B cell (primary cell): ENCODE results near the gene RUSF1. TPM values are rescaled to one million over a fixed set of nuclear protein-coding genes. Genes with fewer than 3 reads are reported as not detected.

Experiments
- ATAC-seq: fragments of 200-7000 bp; cut with Tn5 transposase; one replicate; pipeline ENCODE4 v1.10.0; 2021; ENCODE audit warnings: low read depth, mild to moderate bottlenecking, moderate number of reproducible peaks, moderate library complexity
- CTCF ChIA-PET: fragments of 350-600 bp; sonication (Branson Sonifier 250); formaldehyde crosslinking; loops from one replicate; lab custom pipeline; 2021; ENCODE audit warnings: antibody characterized with exemption, inconsistent platforms; lab: Charles Lee
- POLR2A ChIA-PET: fragments of 350-600 bp; sonication (Branson Sonifier 250); formaldehyde crosslinking; loops from one replicate; lab custom pipeline; 2021; ENCODE audit warnings: antibody characterized with exemption; lab: Charles Lee
- DNase-seq: peaks from one replicate; pipeline ENCODE4 v3.0.0; 2013
- H2AFZ ChIP-seq: 2 replicates; pipeline ENCODE4 v1.6.1; 2012; ENCODE audit warnings: mild to moderate bottlenecking, low read depth, low read length; ENCODE audit not compliant: insufficient read depth, poor library complexity, severe bottlenecking
- H3K27ac ChIP-seq, 2 donors: 1 replicate in 1 of 2; 2 replicates in 1 of 2; pipeline ENCODE4 v1.5.1; 2012 to 2013; ENCODE audit warnings: low read length in 2 of 2, mild to moderate bottlenecking in 2 of 2, moderate library complexity in 1 of 2
- H3K27me3 ChIP-seq, 4 experiments: fragments of 200-600 bp in 1 of 4; sonication (generic) in 1 of 4; replicated peaks in 1 of 4; 1 replicate in 2 of 4; 2 replicates in 2 of 4; pipeline versions ENCODE4 v1.6.1 to v1.7.0; 2013 to 2016; ENCODE audit warnings: low read length in 3 of 4, mild to moderate bottlenecking in 2 of 4, mixed read lengths in 1 of 4, moderate library complexity in 1 of 4; ENCODE audit not compliant: insufficient read depth in 4 of 4, control insufficient read depth in 3 of 4; ENCODE audit errors: control extremely low read depth in 1 of 4
- H3K36me3 ChIP-seq, 2 experiments: replicated peaks in 1 of 2; 1 replicate in 1 of 2; 2 replicates in 1 of 2; pipeline versions ENCODE4 v1.6.1 to v1.7.1; 2013; ENCODE audit warnings: low read length in 1 of 2; ENCODE audit not compliant: insufficient read depth in 2 of 2, control insufficient read depth in 1 of 2; ENCODE audit errors: control extremely low read depth in 1 of 2, extremely low read depth in 1 of 2
- H3K4me1 ChIP-seq, 2 donors: fragments of 200-600 bp in 1 of 2; sonication (generic) in 1 of 2; 1 replicate in 1 of 2; 2 replicates in 1 of 2; pipeline versions ENCODE4 v1.5.1 to v1.6.1; 2013 to 2017; ENCODE audit warnings: low read length in 2 of 2; ENCODE audit not compliant: control insufficient read depth in 2 of 2, insufficient read depth in 2 of 2
- H3K4me2 ChIP-seq: replicated peaks from 2 replicates; pipeline ENCODE3; 2012; ENCODE audit warnings: mild to moderate bottlenecking, low read depth, low read length; ENCODE audit not compliant: poor library complexity, severe bottlenecking
- H3K4me3 ChIP-seq, 5 experiments: fragments of 200-600 bp in 1 of 5; sonication (generic) in 1 of 5; 1 replicate in 3 of 5; 2 replicates in 2 of 5; pipeline versions ENCODE4 v1.5.1 to v1.7.0; 2011 to 2016; ENCODE audit warnings: low read length in 4 of 5, mild to moderate bottlenecking in 4 of 5, low read depth in 2 of 5, control low read depth in 1 of 5, moderate library complexity in 1 of 5; ENCODE audit not compliant: insufficient read depth in 1 of 5; ENCODE audit errors: control extremely low read depth in 1 of 5, extremely low read depth in 1 of 5
- H3K79me2 ChIP-seq: fragments of 200-600 bp; sonication (generic); one replicate; pipeline ENCODE4 v1.6.0; 2016; ENCODE audit warnings: low read length; ENCODE audit not compliant: control insufficient read depth, insufficient read depth
- H3K9ac ChIP-seq: fragments of 200-600 bp; sonication (generic); 2 replicates; pipeline ENCODE4 v1.6.1; 2017; ENCODE audit warnings: mild to moderate bottlenecking, low read length, moderate library complexity
- H3K9me3 ChIP-seq, 3 donors: one replicate each; pipeline versions ENCODE4 v1.6.1 to v1.7.1; 2013; ENCODE audit warnings: low read length in 2 of 3; ENCODE audit not compliant: control insufficient read depth in 2 of 3, insufficient read depth in 1 of 3; ENCODE audit errors: control extremely low read depth in 1 of 3
- H4K20me1 ChIP-seq: 2 replicates; pipeline ENCODE4 v1.6.0; 2012; ENCODE audit warnings: mild to moderate bottlenecking, low read length; ENCODE audit not compliant: insufficient read depth, control insufficient read depth, poor library complexity, severe bottlenecking
- H3K27ac Mint-ChIP-seq: one replicate; pipeline ENCODE4 v1.8.0; 2021; ENCODE audit warnings: mixed read lengths
- H3K27me3 Mint-ChIP-seq: one replicate; pipeline ENCODE4 v1.8.0; 2021; ENCODE audit warnings: mixed read lengths
- H3K4me1 Mint-ChIP-seq: one replicate; pipeline ENCODE4 v1.8.0; 2021; ENCODE audit warnings: mixed read lengths
- H3K4me3 Mint-ChIP-seq: one replicate; pipeline ENCODE4 v1.8.0; 2021; ENCODE audit warnings: mixed read lengths
- H3K9me3 Mint-ChIP-seq: one replicate; pipeline ENCODE4 v1.8.0; 2022; ENCODE audit warnings: mixed read lengths; ENCODE audit not compliant: insufficient read depth
- CTCF ChIP-seq: fragments of 200-600 bp; IDR thresholded peaks from one replicate; pipeline ENCODE4 v1.8.0; 2022; ENCODE audit warnings: antibody characterized with exemption, mild to moderate bottlenecking
- EZH2 ChIP-seq: IDR thresholded peaks from 2 replicates; pipeline ENCODE4 v1.6.1; 2012; ENCODE audit warnings: borderline replicate concordance, low read depth, mild to moderate bottlenecking, moderate library complexity, low read length; ENCODE audit not compliant: insufficient read depth, poor library complexity, severe bottlenecking
- WGBS: methylation state at CpG from one replicate; pipeline ENCODE4 v1.1.5; 2013; ENCODE audit warnings: missing lambda C conversion rate; ENCODE audit not compliant: insufficient coverage; 5-methylcytosine and 5-hydroxymethylcytosine counted together
- intact Hi-C: fragments of 100-400 bp; cut with micrococcal nuclease; formaldehyde crosslinking; loops from one replicate; pipeline ENCODE4 v1.10.0; 2022
- polyA plus RNA-seq: library from polyadenylated mRNA; depleted of rRNA; stranded (reverse); fragments of >200 nt; gene quantifications from 2 replicates; pipeline ENCODE4 v1.2.3, GENCODE V29; 2012
- total RNA-seq, 2 donors: library from RNA; stranded (reverse); fragments of 120-200 nt in 1 of 2; gene quantifications; 1 replicate in 1 of 2; 2 replicates in 1 of 2; pipeline versions ENCODE4 v1.2.3 to v1.2.4, GENCODE V29; 2013 to 2022

Gene RUSF1
- total and polyA plus RNA-seq, 2 donors (not counting 1 experiment from before 2014, with no cell fraction given), result 103 to 132 TPM

GRCh38 chr16:31513884-31514283 is 5.7 kb upstream of the RUSF1 start:
- intact Hi-C loops, result no loop called here
- DNase-seq (no peak), ATAC-seq (no peak)
- Histone ChIP-seq H3K9me3 (peaks cover 0 to 6% (median 0%) of the 10 kb centered on the region in 3 donors), H3K36me3 (no peaks in the 10 kb centered on the region), H4K20me1 (no peaks in the 10 kb centered on the region), H3K27ac (no peak overlapping the region), H3K4me2 (no peak overlapping the region), H2AFZ (no peak overlapping the region), H3K79me2 (peaks cover 14% of the 10 kb centered on the region), H3K4me3 (no peak overlapping the region), H3K27me3 (no peaks in the 10 kb centered on the region), H3K9ac (no peak overlapping the region), H3K4me1 (peaks cover 9 to 11% of the 10 kb centered on the region in 2 donors)
- Mint-ChIP-seq H3K9me3 (no peaks in the 10 kb centered on the region), H3K27me3 (peaks cover 12% of the 10 kb centered on the region), H3K27ac (no peak overlapping the region), H3K4me3 (no peak overlapping the region), H3K4me1 (peaks cover 12% of the 10 kb centered on the region)
- ChIA-PET POLR2A (no interaction called here), CTCF (no interaction called here)
- TF ChIP-seq EZH2 (no peak), CTCF (no peak)

- ATAC-seq (no peak), DNase-seq (no peak)
- Histone ChIP-seq H2AFZ (no peak overlapping the region), H3K27me3 (no peaks in the 10 kb centered on the region), H3K9me3 (peaks cover 0 to 6% (median 0%) of the 10 kb centered on the region in 3 donors), H4K20me1 (no peaks in the 10 kb centered on the region), H3K36me3 (no peaks in the 10 kb centered on the region), H3K4me2 (no peak overlapping the region), H3K4me1 (peaks cover 13 to 14% of the 10 kb centered on the region in 2 donors), H3K79me2 (peaks cover 18% of the 10 kb centered on the region), H3K27ac (no peak overlapping the region), H3K4me3 (no peak overlapping the region), H3K9ac (no peak overlapping the region)
- H3K4me1 Mint-ChIP-seq, result peaks cover 20% of the 10 kb centered on the region
- 83% methylated on average over 3 of the region's 6 CpGs for WGBS
- intact Hi-C loops, result no loop called here
- POLR2A ChIA-PET, result no interaction called here
- no peak for TF ChIP-seq CTCF
- TF ChIP-seq EZH2, result no peak
- no peak overlapping the region for H3K4me3 Mint-ChIP-seq
- CTCF ChIA-PET, result no interaction called here
- H3K27me3 Mint-ChIP-seq, result peaks cover 11% of the 10 kb centered on the region
- no peaks in the 10 kb centered on the region for H3K9me3 Mint-ChIP-seq
- no peak overlapping the region for H3K27ac Mint-ChIP-seq
Observed at GRCh38 chr16:31513126-31513525, 4.9 kb upstream of the RUSF1 start.
